Upper lobe of left lung (tissue), 6 donors: ENCODE data around the gene KRT31. TPM values are rescaled to one million over a fixed set of nuclear protein-coding genes. Genes with fewer than 3 reads are reported as not detected.
"Not testable (repeated sequence)": the region's sequence is repeated elsewhere in the genome, so short reads cannot be mapped to it uniquely, and the experiment has no call there.

Experiments used
- ATAC-seq, 2 donors: fragments of 200-7000 bp; cut with Tn5 transposase; one replicate each; pipeline ENCODE4 v1.9.1; 2022; ENCODE audit warnings: mild to moderate bottlenecking in 2 of 2, moderate library complexity in 2 of 2; ENCODE audit not compliant: low FRiP score in 2 of 2
- DNase-seq, 2 donors: peaks; one replicate each; pipeline ENCODE4 v3.0.0-alpha.2; 2019 to 2020
- H3K27ac ChIP-seq, 4 donors: fragments of 200-600 bp; sonication (generic); one replicate each; pipeline ENCODE4 v1.5.1; 2016 to 2019
- H3K27me3 ChIP-seq, 4 donors: fragments of 200-600 bp; sonication (generic); one replicate each; pipeline ENCODE4 v1.5.1; 2017 to 2019
- H3K36me3 ChIP-seq, 4 donors: fragments of 200-600 bp; sonication (generic); one replicate each; pipeline ENCODE4 v1.5.1; 2016 to 2019
- H3K4me1 ChIP-seq, 4 donors: fragments of 200-600 bp; sonication (generic); one replicate each; pipeline ENCODE4 v1.5.1; 2018 to 2019
- H3K4me3 ChIP-seq, 4 donors: fragments of 200-600 bp; sonication (generic); one replicate each; pipeline ENCODE4 v1.5.1; 2017 to 2019; ENCODE audit warnings: mild to moderate bottlenecking in 2 of 4, moderate library complexity in 1 of 4
- H3K9me3 ChIP-seq, 4 donors: fragments of 200-600 bp; sonication (generic); one replicate each; pipeline ENCODE4 v1.5.1; 2018 to 2019
- CTCF ChIP-seq, 6 experiments: fragments of 450-650 bp in 4 of 6; fragments of 200-600 bp in 2 of 6; sonication (generic) in 2 of 6; IDR thresholded peaks; one replicate each; pipeline ENCODE4 v1.5.1; 2016 to 2019; ENCODE audit warnings: antibody characterized with exemption in 6 of 6
- EP300 ChIP-seq, 4 donors: sonication (generic); formaldehyde crosslinking; IDR thresholded peaks; one replicate each; pipeline ENCODE4 v1.5.1; 2017; ENCODE audit warnings: antibody characterized with exemption in 4 of 4, control low read depth in 2 of 4
- POLR2A ChIP-seq, 4 donors: fragments of 450-650 bp; IDR thresholded peaks; one replicate each; pipeline ENCODE4 v1.5.1; 2016 to 2017; ENCODE audit warnings: antibody characterized with exemption in 4 of 4, mild to moderate bottlenecking in 2 of 4
- POLR2AphosphoS5 ChIP-seq, 2 donors: sonication (generic); formaldehyde crosslinking; IDR thresholded peaks; one replicate each; pipeline ENCODE4 v1.5.1; 2017; ENCODE audit warnings: antibody characterized with exemption in 2 of 2
- WGBS, 2 donors: methylation state at CpG; one replicate each; pipeline ENCODE4 v1.1.5; 2017 to 2018; 5-methylcytosine and 5-hydroxymethylcytosine counted together
- total RNA-seq, 6 donors: library from RNA; depleted of rRNA in 4 of 6; stranded (reverse); fragments of >200 nt in 4 of 6; gene quantifications; one replicate each; pipeline versions ENCODE4 v1.1.0 to v1.2.1, GENCODE V29; 2016 to 2021
- donor health status: DM: no; HTN: no; CAD: no; lungs with moderate emphysema.
- donor health status: DM: no; HTN: yes; CAD: no; lungs with severe emphysema.

The KRT31 gene
- total RNA-seq, 6 donors from 2014 or later = not detected

GRCh38 chr17:41396340-41396739 is 1.1 kb downstream of the KRT31 start:
- WGBS, 2 donors = 89 to 91% methylated on average over 7 of the region's 7 CpGs
- Histone ChIP-seq H3K4me1 (no peaks in the 10 kb centered on the region), H3K36me3 (no peaks in the 10 kb centered on the region), H3K27me3 (no peaks in the 10 kb centered on the region), H3K4me3 (no peak overlapping the region), H3K9me3 (no peaks in the 10 kb centered on the region), H3K27ac (no peak overlapping the region)
- no peak for TF ChIP-seq CTCF (IDR thresholded peaks at IDR 0.05)
- no peak for TF ChIP-seq POLR2AphosphoS5 (IDR thresholded peaks at IDR 0.05)
- no peak for TF ChIP-seq EP300 (IDR thresholded peaks at IDR 0.05)
- no peak for TF ChIP-seq POLR2A (IDR thresholded peaks at IDR 0.05)
- ATAC-seq (peak in 1 of 2 donors; percentile 31), DNase-seq (no peak)

GRCh38 chr17:41395611-41396010 is 1.8 kb downstream of the KRT31 start:
- no peak for ATAC-seq
- no peaks in the 10 kb centered on the region for H3K36me3 ChIP-seq
- 86 to 94% methylated on average over 1 of the region's 1 CpG for WGBS, 2 donors

GRCh38 chr17:41395044-41395443 is 2.4 kb downstream of the KRT31 start:
- ATAC-seq, H3K9me3 ChIP-seq, H3K4me3 ChIP-seq, H3K36me3 ChIP-seq, H3K27me3 ChIP-seq, DNase-seq, H3K27ac ChIP-seq, H3K4me1 ChIP-seq: not testable (repeated sequence)
- 85% methylated on average over 11 of the region's 12 CpGs; no CpG with 5 or more reads in 1 of the 2 donors for WGBS, 2 donors

More at GRCh38 chr17:41395611-41396010, 1.8 kb downstream of the KRT31 start:
- Histone ChIP-seq H3K4me1 (no peaks in the 10 kb centered on the region), H3K4me3 (no peak overlapping the region), H3K27me3 (no peaks in the 10 kb centered on the region), H3K27ac (no peak overlapping the region), H3K9me3 (no peaks in the 10 kb centered on the region)
- no peak for TF ChIP-seq EP300 (IDR thresholded peaks at IDR 0.05)
- no peak for TF ChIP-seq POLR2A (IDR thresholded peaks at IDR 0.05)
- no peak for TF ChIP-seq POLR2AphosphoS5 (IDR thresholded peaks at IDR 0.05)
- TF ChIP-seq CTCF (IDR thresholded peaks at IDR 0.05) = no peak
- no peak for DNase-seq

GRCh38 chr17:41394254-41394996 is 3.0 kb downstream of the KRT31 start:
- no peak overlapping the region for H3K4me3 ChIP-seq
- no peak for DNase-seq
- no peak for ATAC-seq
- TF ChIP-seq POLR2AphosphoS5 (IDR thresholded peaks at IDR 0.05) (no peak), POLR2A (IDR thresholded peaks at IDR 0.05) (no peak), EP300 (IDR thresholded peaks at IDR 0.05) (no peak), CTCF (IDR thresholded peaks at IDR 0.05) (no peak)
- H3K27ac ChIP-seq = no peak overlapping the region
- H3K9me3 ChIP-seq = no peaks in the 10 kb centered on the region
- H3K27me3 ChIP-seq = no peaks in the 10 kb centered on the region
- no peaks in the 10 kb centered on the region for H3K36me3 ChIP-seq
- H3K4me1 ChIP-seq = no peaks in the 10 kb centered on the region
- WGBS, 2 donors = 89% methylated on average over 9 to 10 of the region's 10 CpGs

- DNase-seq = peak in 1 of 2 donors; percentile 50
- Histone ChIP-seq H3K4me1 (no peaks in the 10 kb centered on the region), H3K27ac (no peak overlapping the region), H3K4me3 (no peak overlapping the region), H3K36me3 (no peaks in the 10 kb centered on the region), H3K9me3 (no peaks in the 10 kb centered on the region), H3K27me3 (no peaks in the 10 kb centered on the region)
- TF ChIP-seq POLR2A (IDR thresholded peaks at IDR 0.05) (no peak), CTCF (IDR thresholded peaks at IDR 0.05) (no peak), EP300 (IDR thresholded peaks at IDR 0.05) (no peak), POLR2AphosphoS5 (IDR thresholded peaks at IDR 0.05) (no peak)
- ATAC-seq = no peak
- WGBS, 2 donors = 86 to 91% methylated on average over 10 of the region's 10 CpGs
These were observed 3.6 kb downstream of the KRT31 start for GRCh38 chr17:41393826-41394225.
